ENCODE data around the gene DOP1A.

DNA sequence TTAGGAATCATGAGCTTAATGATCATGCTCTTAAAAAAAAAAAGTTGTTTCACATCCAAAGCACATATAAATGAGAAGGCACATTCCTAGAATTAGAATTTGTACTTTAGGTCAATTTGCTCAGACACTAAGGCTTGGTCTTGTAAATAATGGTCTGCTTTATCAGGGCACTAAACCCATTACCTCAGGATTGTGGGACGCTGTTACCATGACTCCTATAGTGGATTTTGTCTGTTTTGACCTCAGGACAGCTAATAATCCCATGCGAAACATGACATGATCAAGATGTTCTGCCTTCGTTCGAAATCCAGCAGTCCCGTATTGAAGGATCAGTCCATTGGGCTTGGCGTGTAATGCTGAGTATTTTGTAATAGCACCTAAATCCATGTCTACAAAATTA, 123.2 kb downstream of the DOP1A start:
- TF ChIP-seq POLR2A (IDR thresholded peaks at IDR 0.05) (no peak), CTCF (IDR thresholded peaks at IDR 0.05) (no peak)

Data from Peyer's patch (tissue), 4 donors.